PC-9 (cell line): ENCODE measurements around the gene MMP12. TPM values are rescaled to one million over a fixed set of nuclear protein-coding genes. Genes with fewer than 3 reads are reported as not detected.

Experiments used
- BruUV-seq: library from RNA; stranded (reverse); fragments of 400-500 nt; replicated peaks from 2 replicates; lab custom pipeline; 2021; lab: Mats Ljungman, UMichigan
- CTCF ChIA-PET: fragments of 300-600 bp; sonication (Branson Sonifier 250); formaldehyde crosslinking; loops from one replicate; lab custom pipeline; 2022; ENCODE audit warnings: antibody characterized with exemption; lab: Charles Lee
- POLR2A ChIA-PET: fragments of 300-600 bp; sonication (Branson Sonifier 250); formaldehyde crosslinking; loops from one replicate; lab custom pipeline; 2022; ENCODE audit warnings: antibody characterized with exemption; ENCODE audit not compliant: unreplicated experiment; lab: Charles Lee
- DNase-seq, 2 experiments: peaks; one replicate each; pipeline versions ENCODE4 v3.0.0 to v3.0.0-alpha.2; 2015 to 2022; ENCODE audit warnings: mixed read lengths in 1 of 2
- H2AFZ ChIP-seq: fragments of 200-600 bp; sonication (generic); 2 replicates; pipeline ENCODE4 v1.8.1; 2017; ENCODE audit warnings: antibody characterized with exemption
- H3F3A ChIP-seq: fragments of 200-600 bp; sonication (generic); 2 replicates; pipeline ENCODE4 v1.8.1; 2017; ENCODE audit warnings: antibody characterized with exemption, mild to moderate bottlenecking, low read depth; ENCODE audit not compliant: insufficient read depth
- H3K27ac ChIP-seq: fragments of 200-600 bp; sonication (generic); 2 replicates; pipeline ENCODE4 v1.6.1; 2016; ENCODE audit warnings: mixed run types
- H3K27me3 ChIP-seq: fragments of 200-600 bp; sonication (generic); 2 replicates; pipeline ENCODE4 v1.6.1; 2016; ENCODE audit warnings: low read depth, mixed run types; ENCODE audit not compliant: insufficient read depth
- H3K36me3 ChIP-seq: fragments of 200-600 bp; sonication (generic); 2 replicates; pipeline ENCODE4 v1.6.1; 2016; ENCODE audit warnings: low read depth, mixed run types
- H3K4me1 ChIP-seq: fragments of 200-600 bp; sonication (generic); replicated peaks from 2 replicates; pipeline ENCODE4 v1.6.1; 2016; ENCODE audit warnings: mixed run types; ENCODE audit not compliant: insufficient read depth
- H3K4me2 ChIP-seq: fragments of 200-600 bp; sonication (generic); 2 replicates; pipeline ENCODE4 v1.6.1; 2017; ENCODE audit warnings: mixed run types
- H3K4me3 ChIP-seq: fragments of 200-600 bp; sonication (generic); 2 replicates; pipeline ENCODE4 v1.6.1; 2016; ENCODE audit warnings: mixed run types
- H3K79me2 ChIP-seq: fragments of 200-600 bp; sonication (generic); 2 replicates; pipeline ENCODE4 v1.6.1; 2017; ENCODE audit warnings: low read depth, mixed run types
- H3K9me2 ChIP-seq: fragments of 200-600 bp; sonication (generic); 2 replicates; pipeline ENCODE4 v1.8.1; 2017; ENCODE audit warnings: mild to moderate bottlenecking; ENCODE audit not compliant: insufficient read depth
- H3K9me3 ChIP-seq: fragments of 200-600 bp; sonication (generic); 2 replicates; pipeline ENCODE4 v1.8.1; 2016; ENCODE audit warnings: low read depth; ENCODE audit not compliant: insufficient read depth
- H4K20me1 ChIP-seq: fragments of 200-600 bp; sonication (generic); 2 replicates; pipeline ENCODE4 v1.8.1; 2017; ENCODE audit not compliant: insufficient read depth
- EZH2 ChIP-seq: fragments of 200-600 bp; sonication (generic); IDR thresholded peaks from 2 replicates; pipeline ENCODE4 v1.8.0; 2017; ENCODE audit warnings: antibody characterized with exemption, low read depth
- intact Hi-C: fragments of 100-400 bp; cut with micrococcal nuclease; formaldehyde crosslinking; loops from one replicate; pipeline ENCODE4 v1.10.0; 2022; ENCODE audit not compliant: unreplicated experiment
- total RNA-seq: library from RNA; stranded (reverse); gene quantifications from 2 replicates; pipeline ENCODE4 v1.2.3, GENCODE V29; 2021
- TF ChIP-seq, protein P1 (sequence below): fragments of 200-600 bp; sonication (generic); conservative IDR thresholded peaks from 2 replicates; pipeline ENCODE4 v1.6.1; 2017; ENCODE audit warnings: mixed run types, antibody characterized with exemption, mild to moderate bottlenecking, moderate library complexity

Gene MMP12
- total RNA-seq, 1 experiment from 2014 or later, result not detected

DNA sequence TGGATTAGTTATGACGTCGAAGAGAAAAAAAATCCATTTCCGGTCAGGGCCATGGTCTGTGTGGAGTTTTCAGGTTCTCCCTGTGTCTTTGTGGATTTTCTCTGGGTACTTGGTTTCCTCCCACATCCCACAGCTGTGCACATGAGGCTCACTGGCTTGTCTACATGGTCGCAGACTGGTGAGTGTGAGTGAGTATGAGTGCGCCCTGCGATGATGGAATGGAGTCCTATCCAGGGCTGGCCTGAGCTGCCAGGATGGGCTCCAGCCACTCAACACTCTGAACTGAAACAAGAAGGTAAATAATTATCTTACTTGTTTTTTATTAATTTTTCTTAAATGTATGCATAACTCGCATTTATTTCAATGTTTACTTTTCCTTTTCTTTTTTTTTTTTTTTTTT is 42.2 kb downstream of the MMP12 start:
- no peak overlapping the region for H2AFZ ChIP-seq
- no peak overlapping the region for H3K4me2 ChIP-seq
- BruUV-seq, result no TSS peak
- H4K20me1 ChIP-seq, result no peaks in the 10 kb centered on the region
- no peak for TF ChIP-seq EZH2
- TF ChIP-seq, protein P1, sequence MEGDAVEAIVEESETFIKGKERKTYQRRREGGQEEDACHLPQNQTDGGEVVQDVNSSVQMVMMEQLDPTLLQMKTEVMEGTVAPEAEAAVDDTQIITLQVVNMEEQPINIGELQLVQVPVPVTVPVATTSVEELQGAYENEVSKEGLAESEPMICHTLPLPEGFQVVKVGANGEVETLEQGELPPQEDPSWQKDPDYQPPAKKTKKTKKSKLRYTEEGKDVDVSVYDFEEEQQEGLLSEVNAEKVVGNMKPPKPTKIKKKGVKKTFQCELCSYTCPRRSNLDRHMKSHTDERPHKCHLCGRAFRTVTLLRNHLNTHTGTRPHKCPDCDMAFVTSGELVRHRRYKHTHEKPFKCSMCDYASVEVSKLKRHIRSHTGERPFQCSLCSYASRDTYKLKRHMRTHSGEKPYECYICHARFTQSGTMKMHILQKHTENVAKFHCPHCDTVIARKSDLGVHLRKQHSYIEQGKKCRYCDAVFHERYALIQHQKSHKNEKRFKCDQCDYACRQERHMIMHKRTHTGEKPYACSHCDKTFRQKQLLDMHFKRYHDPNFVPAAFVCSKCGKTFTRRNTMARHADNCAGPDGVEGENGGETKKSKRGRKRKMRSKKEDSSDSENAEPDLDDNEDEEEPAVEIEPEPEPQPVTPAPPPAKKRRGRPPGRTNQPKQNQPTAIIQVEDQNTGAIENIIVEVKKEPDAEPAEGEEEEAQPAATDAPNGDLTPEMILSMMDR, result no peak
- no peaks in the 10 kb centered on the region for H3K36me3 ChIP-seq
- H3K9me2 ChIP-seq, result no peaks in the 10 kb centered on the region
- peak in 1 of 2 experiments; percentile 12 for DNase-seq
- no peaks in the 10 kb centered on the region for H3K79me2 ChIP-seq
- CTCF ChIA-PET, result no interaction called here
- H3K27me3 ChIP-seq, result no peaks in the 10 kb centered on the region
- H3K4me1 ChIP-seq, result peaks cover 26% of the 10 kb centered on the region
- H3K27ac ChIP-seq, result no peak overlapping the region
- intact Hi-C loops, result no loop called here
- POLR2A ChIA-PET, result no interaction called here
- H3F3A ChIP-seq, result peaks cover 13% of the 10 kb centered on the region
- no peak overlapping the region for H3K4me3 ChIP-seq
- no peaks in the 10 kb centered on the region; the same call in 1 of the 2 replicates for H3K9me3 ChIP-seq

DNA sequence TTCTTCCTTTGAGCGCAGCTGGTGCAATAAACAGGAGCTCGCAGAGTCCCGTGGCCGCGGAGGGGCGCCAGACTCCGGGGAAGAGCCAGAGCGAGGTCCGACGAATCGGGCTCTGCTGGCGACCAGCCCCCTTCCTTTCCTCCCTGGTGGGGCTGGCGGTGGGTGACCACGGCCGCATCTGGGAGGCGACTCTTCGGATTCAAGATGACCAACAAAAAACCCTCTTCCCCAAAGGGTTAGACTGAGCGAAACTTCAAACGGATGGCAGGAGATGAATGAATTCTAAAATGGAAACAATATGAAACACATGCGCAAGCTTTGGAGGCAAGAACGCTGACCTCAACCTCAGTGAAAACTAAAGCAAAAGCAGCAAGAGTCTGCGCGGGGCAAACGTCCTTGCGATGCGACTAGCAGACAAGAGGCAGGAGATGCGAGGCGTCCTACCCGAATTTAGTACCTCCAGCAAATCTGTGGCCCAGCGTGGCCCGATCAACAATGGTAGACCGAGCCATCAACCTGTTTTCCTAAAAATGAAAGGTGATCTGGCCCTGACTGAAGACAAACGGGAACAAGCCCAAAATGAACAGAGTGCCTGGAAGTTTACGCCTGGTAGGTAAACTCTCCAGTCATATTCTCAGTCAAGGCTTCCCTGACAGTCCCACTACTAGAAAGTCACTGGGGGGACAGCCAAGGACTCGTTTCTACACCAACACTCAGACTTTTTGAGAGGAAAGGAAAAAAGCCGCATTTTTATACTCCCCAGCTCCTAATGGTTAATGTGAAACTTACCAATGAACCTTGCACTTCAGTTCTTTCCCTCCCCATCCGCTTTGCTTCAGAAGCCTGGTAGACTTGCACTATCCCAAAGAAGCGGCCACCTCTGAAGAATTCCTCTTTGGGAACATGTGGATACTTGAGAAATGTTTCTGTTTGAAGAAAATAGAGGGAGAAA is 43.0 kb downstream of the MMP12 start:
- Histone ChIP-seq H2AFZ (no peak overlapping the region), H3K79me2 (no peaks in the 10 kb centered on the region), H3K4me2 (no peak overlapping the region), H3K9me2 (no peaks in the 10 kb centered on the region), H4K20me1 (no peaks in the 10 kb centered on the region), H3K27ac (no peak overlapping the region), H3K36me3 (no peaks in the 10 kb centered on the region), H3K4me3 (no peak overlapping the region), H3F3A (peaks cover 13% of the 10 kb centered on the region), H3K9me3 (no peaks in the 10 kb centered on the region; the same call in 1 of the 2 replicates), H3K4me1 (peaks cover 23% of the 10 kb centered on the region), H3K27me3 (no peaks in the 10 kb centered on the region)
- no TSS peak for BruUV-seq
- POLR2A ChIA-PET, result no interaction called here
- intact Hi-C loops, result no loop called here
- no peak for DNase-seq
- CTCF ChIA-PET, result no interaction called here
- no peak for TF ChIP-seq EZH2
- TF ChIP-seq, protein P1, result no peak

DNA sequence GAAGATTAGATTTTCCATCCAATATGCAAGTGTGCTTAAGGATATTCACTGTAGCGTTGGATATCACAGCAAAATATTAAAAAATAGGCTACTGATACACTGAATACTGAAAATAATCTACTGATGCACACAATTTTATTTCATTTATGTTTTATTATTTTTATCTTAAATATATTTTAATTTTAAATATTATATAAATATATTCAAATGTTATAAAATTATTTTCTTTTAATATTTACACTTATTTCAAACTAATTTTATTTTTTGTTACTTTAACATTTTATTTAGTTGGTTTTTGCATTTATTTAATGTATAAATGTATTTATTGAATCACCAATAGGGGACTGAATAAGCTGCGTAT is 43.7 kb downstream of the MMP12 start:
- Histone ChIP-seq H3K4me1 (peaks cover 17% of the 10 kb centered on the region), H3K9me2 (no peaks in the 10 kb centered on the region), H3K27me3 (no peaks in the 10 kb centered on the region), H3K4me2 (no peak overlapping the region), H3K9me3 (no peaks in the 10 kb centered on the region; the same call in 1 of the 2 replicates), H2AFZ (no peak overlapping the region), H3K79me2 (no peaks in the 10 kb centered on the region), H3K36me3 (no peaks in the 10 kb centered on the region), H3K27ac (no peak overlapping the region), H3F3A (peaks cover 13% of the 10 kb centered on the region), H3K4me3 (no peak overlapping the region), H4K20me1 (no peaks in the 10 kb centered on the region)
- CTCF ChIA-PET, result no interaction called here
- BruUV-seq, result no TSS peak
- POLR2A ChIA-PET, result no interaction called here
- no peak for TF ChIP-seq EZH2
- TF ChIP-seq, protein P1, result no peak
- intact Hi-C loops, result no loop called here
- no peak for DNase-seq
